ENCODE data around the gene STUM. TPM values are rescaled to one million over a fixed set of nuclear protein-coding genes. Genes with fewer than 3 reads are reported as not detected.

The STUM gene
- total and polyA plus RNA-seq, 10 of the 15 experiments (the other 5 are each of a cell fraction or from before 2014, with no cell fraction given): under 0.01 to 0.15 (median 0.09) TPM; not detected in 5

GRCh38 chr1:226637147-226637935, 88.8 kb downstream of the STUM start:
- no peak overlapping the region for H3K4me3 ChIP-seq
- H3K27ac ChIP-seq (ENCODE audit: control insufficient read depth, insufficient read depth): no peak overlapping the region
- H4K20me1 ChIP-seq (ENCODE audit: control insufficient read depth, insufficient read depth): no peaks in the 10 kb centered on the region
- H2AFZ ChIP-seq (ENCODE audit: control insufficient read depth, low read depth, low read length): no peak overlapping the region
- FAIRE-seq (no peak), DNase-seq (ENCODE audit: low read depth, low spot score) (no peak), ATAC-seq (no peak)
- H3K27me3 ChIP-seq (replicated peaks in 1 of 2; ENCODE audit: control insufficient read depth in 2 of 2, insufficient read depth in 2 of 2, low read length in 1 of 2): no peaks in the 10 kb centered on the region
- H3K4me1 ChIP-seq (ENCODE audit: control insufficient read depth, insufficient read depth, low read length): peaks cover 18% of the 10 kb centered on the region
- 86% methylated on average over 29 of the region's 29 CpGs for WGBS (ENCODE audit: insufficient coverage, insufficient replicate concordance, low lambda C conversion rate, missing lambda C conversion rate)
- TF ChIP-seq YBX1 (IDR thresholded peaks at IDR 0.05) (no peak), EP300 (IDR thresholded peaks at IDR 0.05; ENCODE audit: borderline replicate concordance in 1 of 2, control insufficient read depth in 1 of 2, low read depth in 2 of 2, low read length in 2 of 2) (no peak), LARP7 (IDR thresholded peaks at IDR 0.05) (no peak), BCLAF1 (IDR thresholded peaks at IDR 0.05) (no peak), PAX8 (IDR thresholded peaks at IDR 0.05) (no peak), ZNF217 (IDR thresholded peaks at IDR 0.05) (no peak), POLR2A (IDR thresholded peaks at IDR 0.05; ENCODE audit: low read depth, low read length) (no peak), MAX (IDR thresholded peaks at IDR 0.05; ENCODE audit: low read depth, low read length) (no peak), ESRRA (IDR thresholded peaks at IDR 0.05; ENCODE audit: low read length) (no peak), FOXM1 (IDR thresholded peaks at IDR 0.05; ENCODE audit: low read depth, low read length) (no peak), HDAC2 (IDR thresholded peaks at IDR 0.05) (no peak), IKZF1 (conservative IDR thresholded peaks at IDR 0.05) (no peak), MEF2A (IDR thresholded peaks at IDR 0.05; ENCODE audit: insufficient read depth, low read depth, low read length) (no peak), ZBED1 (IDR thresholded peaks at IDR 0.05; ENCODE audit: borderline replicate concordance) (no peak), YY1 (IDR thresholded peaks at IDR 0.05; ENCODE audit: low read depth, low read length) (no peak), SMAD1 (IDR thresholded peaks at IDR 0.05; ENCODE audit: low read depth, partially characterized antibody) (no peak), MLLT1 (IDR thresholded peaks at IDR 0.05) (no peak)
- ChIA-PET RAD21 (ENCODE audit: unreplicated experiment) (no interaction called here), CTCF (interaction anchor here (1.2 kb wide), 1 partner anchor 189 kb away, joined by 4 read pairs; no protein-coding TSS in a partner anchor), SMC1A (ENCODE audit: uncharacterized antibody, unreplicated experiment) (no interaction called here), POLR2A (no interaction called here)
- intact Hi-C loops (cut with micrococcal nuclease; ENCODE audit: unreplicated experiment): no loop called here
- H3K9me3 ChIP-seq (replicated peaks; ENCODE audit: control insufficient read depth, insufficient read depth, low read length): no peaks in the 10 kb centered on the region
- H3K9ac ChIP-seq (ENCODE audit: control insufficient read depth, insufficient read depth, low read length): no peak overlapping the region
- in situ Hi-C loops (cut with MboI): no loop called here
- H3K4me2 ChIP-seq (ENCODE audit: control insufficient read depth, insufficient read depth): no peak overlapping the region
- peaks cover 6 to 34% of the 10 kb centered on the region in 2 experiments for H3K36me3 ChIP-seq (ENCODE audit: control insufficient read depth in 2 of 2, insufficient read depth in 2 of 2, low read length in 1 of 2)
- no peaks in the 10 kb centered on the region for H3K79me2 ChIP-seq (ENCODE audit: control insufficient read depth, insufficient read depth, low read length)
- no TSS peak for BruUV-seq (replicated peaks)
